H1 (cell line): ENCODE results near the gene FAHD1.

Experiments used
- CEBPB ChIP-seq: IDR thresholded peaks from 2 replicates; pipeline ENCODE4 v1.6.1; 2012; ENCODE audit warnings: low read depth, low read length
- CTCF ChIP-seq, 3 experiments: IDR thresholded peaks; 1 replicate in 2 of 3; 2 replicates in 1 of 3; pipeline versions ENCODE4 v1.5.1 to v1.6.1; 2011; ENCODE audit warnings: low read length in 3 of 3, mild to moderate bottlenecking in 3 of 3, inconsistent platforms in 2 of 3, low read depth in 1 of 3, moderate library complexity in 1 of 3; ENCODE audit not compliant: insufficient read depth in 1 of 3; ENCODE audit errors: control extremely low read depth in 1 of 3
- HDAC2 ChIP-seq, 2 experiments: fragments of 300-600 bp in 1 of 2; sonication (generic) in 1 of 2; IDR thresholded peaks; 2 replicates each; pipeline ENCODE4 v1.6.1; 2011 to 2012; ENCODE audit warnings: low read depth in 2 of 2, low read length in 2 of 2, mild to moderate bottlenecking in 2 of 2, moderate library complexity in 2 of 2, borderline replicate concordance in 1 of 2, inconsistent platforms in 1 of 2
- HDAC6 ChIP-seq: IDR thresholded peaks from one replicate; pipeline ENCODE4 v1.7.1; 2012; ENCODE audit warnings: low read depth, mild to moderate bottlenecking, inconsistent platforms, low read length, moderate library complexity
- POLR2A ChIP-seq, 2 experiments: IDR thresholded peaks; 1 replicate in 1 of 2; 2 replicates in 1 of 2; pipeline ENCODE4 v1.6.1; 2011; ENCODE audit warnings: low read depth in 2 of 2, low read length in 2 of 2, mild to moderate bottlenecking in 2 of 2; ENCODE audit errors: control extremely low read depth in 1 of 2
- RXRA ChIP-seq: IDR thresholded peaks from 2 replicates; pipeline ENCODE4 v1.6.1; 2011; ENCODE audit warnings: low read depth, mild to moderate bottlenecking, low read length, moderate library complexity; ENCODE audit not compliant: insufficient read depth
- SP1 ChIP-seq: IDR thresholded peaks from 2 replicates; pipeline ENCODE4 v1.6.1; 2011; ENCODE audit warnings: low read depth, low read length
- TAF1 ChIP-seq: IDR thresholded peaks from 2 replicates; pipeline ENCODE4 v1.6.1; 2011; ENCODE audit warnings: mild to moderate bottlenecking, low read depth, low read length
- TAF7 ChIP-seq: optimal IDR thresholded peaks from 2 replicates; pipeline ENCODE3; 2011; ENCODE audit warnings: low read depth, mild to moderate bottlenecking, inconsistent platforms, low read length, moderate library complexity, borderline replicate concordance
- TEAD4 ChIP-seq: IDR thresholded peaks from 2 replicates; pipeline ENCODE4 v1.6.1; 2012; ENCODE audit warnings: low read depth, low read length, inconsistent platforms, mixed read lengths
- ZNF274 ChIP-seq: IDR thresholded peaks from 2 replicates; pipeline ENCODE4 v1.7.0; 2012; ENCODE audit warnings: low read length, borderline replicate concordance; ENCODE audit errors: extremely low read depth
- TF ChIP-seq, protein P1 (sequence below): IDR thresholded peaks from 2 replicates; pipeline ENCODE4 v1.6.1; 2011; ENCODE audit warnings: low read length, improper control_type of control experiment

GRCh38 chr16:1851793-1852192 is 24.8 kb downstream of the FAHD1 start:
- TF ChIP-seq RXRA (no peak), HDAC6 (no peak), SP1 (no peak), CTCF (IDR thresholded peaks at IDR 0.05; ENCODE audit: control extremely low read depth in 1 of 3, insufficient read depth in 1 of 3, low read depth in 1 of 3, low read length in 3 of 3) (no peak), TAF7 (no peak), TAF1 (no peak), HDAC2 (IDR thresholded peaks at IDR 0.05; ENCODE audit: borderline replicate concordance in 1 of 2, low read depth in 2 of 2, low read length in 2 of 2) (no peak), POLR2A (IDR thresholded peaks at IDR 0.05; ENCODE audit: control extremely low read depth in 1 of 2, low read depth in 2 of 2, low read length in 2 of 2) (no peak), ZNF274 (no peak), CEBPB (no peak), TEAD4 (no peak)
- TF ChIP-seq, protein P1, sequence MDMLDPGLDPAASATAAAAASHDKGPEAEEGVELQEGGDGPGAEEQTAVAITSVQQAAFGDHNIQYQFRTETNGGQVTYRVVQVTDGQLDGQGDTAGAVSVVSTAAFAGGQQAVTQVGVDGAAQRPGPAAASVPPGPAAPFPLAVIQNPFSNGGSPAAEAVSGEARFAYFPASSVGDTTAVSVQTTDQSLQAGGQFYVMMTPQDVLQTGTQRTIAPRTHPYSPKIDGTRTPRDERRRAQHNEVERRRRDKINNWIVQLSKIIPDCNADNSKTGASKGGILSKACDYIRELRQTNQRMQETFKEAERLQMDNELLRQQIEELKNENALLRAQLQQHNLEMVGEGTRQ = no peak
